Karpas-422 (cell line): ENCODE results near the gene ZBTB47. TPM values are rescaled to one million over a fixed set of nuclear protein-coding genes. Genes with fewer than 3 reads are reported as not detected.

Experiments used
- DNase-seq: peaks from one replicate; pipeline ENCODE4 v3.0.0-alpha.2; 2015
- H2AFZ ChIP-seq: fragments of 200-600 bp; sonication (generic); 2 replicates; pipeline ENCODE4 v1.6.1; 2014; ENCODE audit warnings: antibody characterized with exemption, low read length, mixed read lengths
- H3K27ac ChIP-seq: fragments of 200-600 bp; sonication (generic); 2 replicates; pipeline ENCODE4 v1.5.1; 2014; ENCODE audit warnings: mild to moderate bottlenecking, low read length, moderate library complexity
- H3K27me3 ChIP-seq: fragments of 200-600 bp; sonication (generic); 2 replicates; pipeline ENCODE4 v1.6.1; 2014; ENCODE audit warnings: low read length, mixed read lengths
- H3K36me3 ChIP-seq: fragments of 200-600 bp; sonication (generic); 2 replicates; pipeline ENCODE4 v1.6.1; 2014; ENCODE audit warnings: low read length, mixed read lengths; ENCODE audit not compliant: insufficient read depth
- H3K4me1 ChIP-seq: fragments of 200-600 bp; sonication (generic); 2 replicates; pipeline ENCODE4 v1.6.1; 2014; ENCODE audit warnings: mild to moderate bottlenecking, low read length, mixed read lengths
- H3K4me2 ChIP-seq: fragments of 200-600 bp; sonication (generic); 2 replicates; pipeline ENCODE4 v1.6.1; 2014; ENCODE audit warnings: low read length, low read depth, mild to moderate bottlenecking; ENCODE audit not compliant: poor library complexity, severe bottlenecking
- H3K4me3 ChIP-seq: fragments of 200-600 bp; sonication (generic); 2 replicates; pipeline ENCODE4 v1.5.1; 2014; ENCODE audit warnings: mild to moderate bottlenecking, antibody characterized with exemption, low read length, mixed read lengths
- H3K79me2 ChIP-seq: fragments of 200-600 bp; sonication (generic); 2 replicates; pipeline ENCODE4 v1.6.1; 2014; ENCODE audit warnings: mild to moderate bottlenecking, low read length, mixed read lengths
- H3K9ac ChIP-seq: fragments of 200-600 bp; sonication (generic); 2 replicates; pipeline ENCODE4 v1.6.0; 2014; ENCODE audit warnings: low read length
- H3K9me2 ChIP-seq: fragments of 200-600 bp; sonication (generic), shearing (Covaris generic); replicated peaks from 2 replicates; pipeline ENCODE4 v1.6.0; 2014; ENCODE audit warnings: mild to moderate bottlenecking, low read length, moderate library complexity; ENCODE audit not compliant: insufficient read depth
- H3K9me3 ChIP-seq: fragments of 300-700, 200-600 bp; sonication (generic); 2 replicates; pipeline ENCODE4 v1.6.1; 2014; ENCODE audit warnings: low read length, mixed read lengths
- H4K20me1 ChIP-seq: fragments of 200-600 bp; sonication (generic); 2 replicates; pipeline ENCODE4 v1.6.1; 2014; ENCODE audit warnings: mild to moderate bottlenecking, antibody characterized with exemption, low read length, low read depth; ENCODE audit not compliant: insufficient read depth
- total RNA-seq: library from RNA; depleted of rRNA; stranded (reverse); fragments of >200 nt; shearing (Covaris generic); gene quantifications from 2 replicates; pipeline ENCODE4 v1.2.3, GENCODE V29; 2014; ENCODE audit warnings: low replicate concordance

Gene ZBTB47
- total RNA-seq, 1 experiment from 2014 or later, result 0.07 TPM

DNA sequence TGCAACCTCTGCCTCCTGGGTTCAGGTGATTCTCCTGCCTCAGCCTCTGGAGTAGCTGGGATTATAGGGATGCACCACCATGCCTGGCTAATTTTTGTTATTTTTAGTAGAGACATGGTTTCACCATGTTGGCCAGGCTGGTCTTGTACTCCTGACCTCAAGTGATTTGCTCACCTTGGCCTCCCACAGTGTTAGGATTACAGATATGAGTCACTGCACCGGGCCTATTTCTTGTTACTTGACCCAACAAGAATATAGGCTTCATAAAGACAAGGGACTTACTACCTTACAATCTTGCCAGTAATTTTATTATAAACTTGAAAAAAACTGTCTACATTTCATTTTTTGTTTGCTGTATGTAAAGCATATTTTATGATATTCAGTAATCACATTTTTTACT, 21.4 kb upstream of the ZBTB47 start:
- peaks cover 34% of the 10 kb centered on the region for H3K79me2 ChIP-seq
- no peak for DNase-seq
- no peak overlapping the region for H3K9ac ChIP-seq
- no peaks in the 10 kb centered on the region for H3K9me2 ChIP-seq
- no peak overlapping the region for H3K27ac ChIP-seq
- H3K9me3 ChIP-seq, result no peaks in the 10 kb centered on the region
- H3K27me3 ChIP-seq, result no peaks in the 10 kb centered on the region
- H3K4me1 ChIP-seq, result no peaks in the 10 kb centered on the region
- H3K36me3 ChIP-seq, result peaks cover 79% of the 10 kb centered on the region
- no peak overlapping the region for H2AFZ ChIP-seq
- H3K4me3 ChIP-seq, result no peak overlapping the region
- H4K20me1 ChIP-seq, result no peaks in the 10 kb centered on the region
- no peak overlapping the region for H3K4me2 ChIP-seq

DNA sequence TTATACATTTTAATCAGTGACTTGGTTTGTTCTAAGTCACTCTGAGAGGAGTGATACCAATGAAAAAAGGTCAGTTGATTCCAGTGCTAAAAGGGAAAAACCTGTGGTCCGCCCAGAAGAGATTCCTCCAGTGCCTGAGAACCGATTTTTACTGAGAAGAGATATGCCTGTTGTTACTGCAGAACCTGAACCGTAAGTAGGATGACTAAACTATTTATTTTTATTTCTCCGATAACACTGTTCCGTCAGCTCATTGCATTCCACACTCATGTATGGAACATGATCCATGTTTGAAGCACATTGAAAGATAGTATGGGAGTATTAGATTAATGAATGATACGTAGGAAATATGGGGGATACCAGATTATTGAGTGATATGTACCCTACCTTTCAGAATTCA, 20.0 kb upstream of the ZBTB47 start:
- Histone ChIP-seq H3K4me2 (no peak overlapping the region), H3K9ac (no peak overlapping the region), H3K79me2 (peaks cover 23% of the 10 kb centered on the region), H3K4me3 (no peak overlapping the region), H3K9me3 (no peaks in the 10 kb centered on the region), H3K4me1 (no peaks in the 10 kb centered on the region), H3K9me2 (no peaks in the 10 kb centered on the region), H3K36me3 (peaks cover 84% of the 10 kb centered on the region), H3K27ac (no peak overlapping the region), H3K27me3 (no peaks in the 10 kb centered on the region), H2AFZ (no peak overlapping the region), H4K20me1 (no peaks in the 10 kb centered on the region)
- DNase-seq, result no peak

DNA sequence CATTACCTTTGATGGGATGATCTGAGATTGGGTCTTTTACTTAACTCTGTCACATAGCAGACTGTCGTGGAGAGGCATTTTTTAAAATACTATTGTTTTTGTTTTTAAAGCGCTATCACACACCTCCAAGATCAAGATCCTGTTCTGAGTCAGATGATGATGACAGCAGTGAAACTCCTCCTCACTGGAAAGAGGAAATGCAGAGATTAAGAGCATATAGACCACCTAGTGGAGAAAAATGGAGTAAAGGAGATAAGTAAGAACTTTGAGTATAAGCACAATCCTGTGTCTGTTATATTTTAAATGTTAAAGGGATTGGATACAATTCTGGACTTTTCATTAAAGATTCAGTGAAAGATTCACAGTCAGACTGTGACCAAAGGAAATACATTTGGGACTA, 18.4 kb upstream of the ZBTB47 start:
- no peaks in the 10 kb centered on the region for H3K9me3 ChIP-seq
- H3K27me3 ChIP-seq, result no peaks in the 10 kb centered on the region
- H3K9me2 ChIP-seq, result no peaks in the 10 kb centered on the region
- H3K4me1 ChIP-seq, result no peaks in the 10 kb centered on the region
- peak; percentile 77 for DNase-seq
- no peak overlapping the region for H3K4me2 ChIP-seq
- peaks cover 26% of the 10 kb centered on the region for H3K79me2 ChIP-seq
- H3K4me3 ChIP-seq, result no peak overlapping the region
- no peaks in the 10 kb centered on the region for H4K20me1 ChIP-seq
- peaks cover 86% of the 10 kb centered on the region for H3K36me3 ChIP-seq
- no peak overlapping the region for H3K9ac ChIP-seq
- no peak overlapping the region for H2AFZ ChIP-seq
- no peak overlapping the region for H3K27ac ChIP-seq

DNA sequence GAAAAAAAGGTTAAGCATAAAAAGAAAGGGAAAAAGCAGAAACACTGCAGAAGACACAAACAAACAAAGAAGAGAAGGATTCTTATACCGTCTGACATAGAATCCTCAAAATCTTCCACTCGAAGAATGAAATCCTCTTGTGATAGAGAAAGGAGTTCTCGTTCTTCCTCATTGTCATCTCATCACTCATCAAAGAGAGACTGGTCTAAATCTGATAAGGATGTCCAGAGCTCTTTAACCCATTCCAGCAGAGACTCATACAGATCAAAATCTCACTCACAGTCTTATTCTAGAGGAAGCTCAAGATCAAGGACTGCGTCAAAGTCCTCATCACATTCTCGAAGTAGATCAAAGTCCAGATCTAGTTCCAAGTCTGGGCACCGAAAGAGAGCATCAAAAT, 16.5 kb upstream of the ZBTB47 start:
- Histone ChIP-seq H3K4me3 (no peak overlapping the region), H3K36me3 (peaks cover 81% of the 10 kb centered on the region), H3K27ac (no peak overlapping the region), H3K9me2 (no peaks in the 10 kb centered on the region), H3K4me2 (no peak overlapping the region), H3K27me3 (no peaks in the 10 kb centered on the region), H3K9me3 (no peaks in the 10 kb centered on the region), H4K20me1 (peaks cover 8% of the 10 kb centered on the region; the same call in 1 of the 2 replicates), H3K79me2 (peaks cover 31% of the 10 kb centered on the region), H3K9ac (no peak overlapping the region), H3K4me1 (no peaks in the 10 kb centered on the region), H2AFZ (no peak overlapping the region)
- no peak for DNase-seq

DNA sequence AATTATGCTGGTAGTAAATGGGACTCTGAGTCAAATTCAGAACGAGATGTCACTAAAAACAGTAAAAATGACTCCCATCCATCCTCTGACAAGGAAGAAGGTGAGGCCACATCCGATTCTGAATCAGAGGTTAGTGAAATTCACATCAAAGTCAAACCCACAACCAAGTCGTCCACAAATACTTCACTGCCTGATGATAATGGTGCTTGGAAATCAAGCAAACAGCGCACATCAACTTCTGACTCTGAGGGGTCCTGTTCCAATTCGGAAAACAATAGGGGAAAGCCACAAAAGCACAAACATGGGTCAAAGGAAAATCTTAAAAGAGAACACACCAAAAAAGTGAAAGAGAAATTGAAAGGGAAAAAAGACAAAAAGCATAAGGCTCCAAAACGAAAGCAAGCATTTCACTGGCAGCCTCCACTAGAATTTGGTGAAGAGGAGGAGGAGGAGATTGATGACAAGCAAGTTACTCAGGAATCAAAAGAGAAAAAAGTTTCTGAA, 15.1 kb upstream of the ZBTB47 start:
- H3K4me2 ChIP-seq, result no peak overlapping the region
- peaks cover 25% of the 10 kb centered on the region for H3K79me2 ChIP-seq
- no peak overlapping the region for H2AFZ ChIP-seq
- DNase-seq, result no peak
- no peak overlapping the region for H3K9ac ChIP-seq
- H3K4me1 ChIP-seq, result no peaks in the 10 kb centered on the region
- H3K4me3 ChIP-seq, result no peak overlapping the region
- H3K9me2 ChIP-seq, result no peaks in the 10 kb centered on the region
- no peaks in the 10 kb centered on the region for H3K27me3 ChIP-seq
- H3K36me3 ChIP-seq, result peaks cover 83% of the 10 kb centered on the region
- no peaks in the 10 kb centered on the region for H3K9me3 ChIP-seq
- peaks cover 12% of the 10 kb centered on the region for H4K20me1 ChIP-seq
- H3K27ac ChIP-seq, result no peak overlapping the region

DNA sequence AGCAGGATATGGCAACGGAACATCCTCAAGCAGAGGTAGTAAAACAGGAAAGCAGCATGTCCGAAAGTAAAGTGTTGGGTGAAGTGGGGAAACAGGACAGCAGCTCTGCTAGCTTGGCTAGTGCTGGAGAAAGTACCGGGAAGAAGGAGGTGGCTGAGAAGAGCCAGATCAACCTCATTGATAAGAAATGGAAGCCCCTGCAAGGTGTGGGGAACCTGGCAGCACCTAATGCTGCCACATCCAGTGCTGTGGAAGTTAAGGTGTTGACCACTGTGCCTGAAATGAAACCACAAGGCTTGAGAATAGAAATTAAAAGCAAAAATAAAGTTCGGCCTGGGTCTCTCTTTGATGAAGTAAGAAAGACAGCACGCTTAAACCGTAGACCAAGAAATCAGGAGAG, 14.3 kb upstream of the ZBTB47 start:
- peaks cover 22% of the 10 kb centered on the region for H3K79me2 ChIP-seq
- no peak overlapping the region for H3K9ac ChIP-seq
- no peak overlapping the region for H3K27ac ChIP-seq
- peaks cover 82% of the 10 kb centered on the region for H3K36me3 ChIP-seq
- H3K4me1 ChIP-seq, result no peaks in the 10 kb centered on the region
- no peak for DNase-seq
- no peak overlapping the region for H3K4me2 ChIP-seq
- no peak overlapping the region for H2AFZ ChIP-seq
- H3K9me2 ChIP-seq, result no peaks in the 10 kb centered on the region
- H3K27me3 ChIP-seq, result no peaks in the 10 kb centered on the region
- no peaks in the 10 kb centered on the region for H3K9me3 ChIP-seq
- H3K4me3 ChIP-seq, result no peak overlapping the region
- H4K20me1 ChIP-seq, result peaks cover 12% of the 10 kb centered on the region

DNA sequence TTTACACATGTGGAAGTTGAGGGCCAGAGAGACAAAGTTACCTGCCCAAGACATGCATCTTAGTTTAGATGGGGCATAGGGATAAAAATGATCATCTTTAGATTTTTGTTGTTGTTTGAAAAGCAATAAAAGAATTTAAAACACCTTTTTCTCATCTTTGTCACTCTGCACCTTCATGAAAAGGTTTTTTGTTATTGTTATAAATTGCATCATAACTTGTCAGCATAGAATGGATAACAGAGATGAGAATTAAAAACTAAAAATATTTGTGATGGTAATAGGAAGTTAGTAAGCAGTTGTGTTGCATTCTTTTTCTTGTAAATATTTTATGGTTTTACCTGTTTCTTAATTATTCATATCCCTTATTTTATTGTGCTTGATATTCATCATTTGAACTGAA, 13.4 kb upstream of the ZBTB47 start:
- Histone ChIP-seq H2AFZ (no peak overlapping the region), H3K9me3 (no peaks in the 10 kb centered on the region), H3K9ac (no peak overlapping the region), H3K36me3 (peaks cover 84% of the 10 kb centered on the region), H4K20me1 (peaks cover 12% of the 10 kb centered on the region), H3K9me2 (no peaks in the 10 kb centered on the region), H3K79me2 (peaks cover 22% of the 10 kb centered on the region), H3K4me1 (no peaks in the 10 kb centered on the region), H3K4me3 (no peak overlapping the region), H3K27ac (no peak overlapping the region), H3K4me2 (no peak overlapping the region), H3K27me3 (no peaks in the 10 kb centered on the region)
- no peak for DNase-seq

DNA sequence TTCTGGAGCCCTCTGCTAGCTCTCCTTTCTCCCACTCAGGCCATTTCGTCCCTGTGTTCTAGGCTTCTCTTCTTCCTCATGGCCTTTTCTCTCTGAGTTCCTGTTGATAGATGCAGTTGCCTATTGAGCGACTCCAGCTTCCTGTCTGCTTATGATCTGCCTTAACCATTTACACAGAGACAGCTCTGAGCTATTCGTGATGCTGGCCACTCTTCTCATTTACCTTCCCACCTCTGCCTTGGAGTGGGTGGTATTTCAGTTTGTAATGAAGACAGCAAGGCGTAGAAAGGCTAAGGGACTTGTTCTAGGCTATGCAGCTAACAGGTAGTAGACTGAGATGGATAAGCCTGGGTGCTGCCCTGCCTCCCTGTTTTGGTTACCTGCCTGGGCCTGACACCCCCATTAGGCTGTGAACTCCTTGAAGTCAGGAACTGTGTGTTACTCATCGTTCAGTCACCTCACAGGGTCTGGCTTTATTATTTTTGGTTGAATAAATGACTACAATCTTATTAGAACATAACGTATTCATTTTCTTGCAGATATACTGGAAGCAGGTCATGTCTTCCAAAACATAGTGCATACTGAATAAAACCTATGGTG, 12.6 kb upstream of the ZBTB47 start:
- H3K4me2 ChIP-seq, result no peak overlapping the region
- H3K36me3 ChIP-seq, result peaks cover 89% of the 10 kb centered on the region
- H3K79me2 ChIP-seq, result peaks cover 22% of the 10 kb centered on the region
- H3K4me3 ChIP-seq, result no peak overlapping the region
- no peak overlapping the region for H2AFZ ChIP-seq
- H3K27ac ChIP-seq, result no peak overlapping the region
- no peaks in the 10 kb centered on the region for H3K9me3 ChIP-seq
- no peaks in the 10 kb centered on the region for H3K4me1 ChIP-seq
- no peak overlapping the region for H3K9ac ChIP-seq
- H4K20me1 ChIP-seq, result peaks cover 12% of the 10 kb centered on the region
- DNase-seq, result no peak
- no peaks in the 10 kb centered on the region for H3K27me3 ChIP-seq
- no peaks in the 10 kb centered on the region for H3K9me2 ChIP-seq
